ENCODE results near the gene SELL. TPM values are rescaled to one million over a fixed set of nuclear protein-coding genes. Genes with fewer than 3 reads are reported as not detected.

SELL gene
- polyA plus RNA-seq, 1 of the 3 experiments (the other 2 are of a cell fraction), result 0.58 TPM

GRCh38 chr1:169696273-169697100 lies 14.9 kb downstream of the SELL start:
- Histone ChIP-seq H3K36me3 (replicated peaks in 1 of 2; ENCODE audit: control insufficient read depth in 1 of 2, insufficient read depth in 2 of 2, low read length in 1 of 2) (no peaks in the 10 kb centered on the region), H3K4me2 (no peak overlapping the region), H3F3A (replicated peaks; ENCODE audit: insufficient read depth) (no peaks in the 10 kb centered on the region), H3K79me2 (ENCODE audit: insufficient read depth) (no peaks in the 10 kb centered on the region), H3K4me3 (ENCODE audit: low read depth in 2 of 2, low read length in 1 of 2) (no peak overlapping the region), H2AFZ (ENCODE audit: low read depth) (no peak overlapping the region), H3K9me3 (no peaks in the 10 kb centered on the region), H3K27ac (ENCODE audit: low read depth in 2 of 2, low read length in 1 of 2) (no peak overlapping the region), H3K4me1 (ENCODE audit: control insufficient read depth in 1 of 2, insufficient read depth in 2 of 2, low read depth in 1 of 2, low read length in 1 of 2) (no peaks in the 10 kb centered on the region), H4K20me1 (ENCODE audit: insufficient read depth) (no peaks in the 10 kb centered on the region), H3K9ac (no peak overlapping the region), H3K27me3 (ENCODE audit: insufficient read depth) (no peaks in the 10 kb centered on the region), H3K9me2 (no peaks in the 10 kb centered on the region)
- TF ChIP-seq ZBTB33 (IDR thresholded peaks at IDR 0.05; ENCODE audit: borderline replicate concordance, low read depth) (no peak), REST (IDR thresholded peaks at IDR 0.05; ENCODE audit: low read depth, low read length) (no peak), NRF1 (IDR thresholded peaks at IDR 0.05; ENCODE audit: low read depth, low read length) (no peak), EP300 (IDR thresholded peaks at IDR 0.05; ENCODE audit: borderline replicate concordance in 1 of 2, low read depth in 1 of 2, low read length in 1 of 2) (no peak), TEAD4 (IDR thresholded peaks at IDR 0.05; ENCODE audit: borderline replicate concordance, insufficient read depth) (no peak), MXI1 (IDR thresholded peaks at IDR 0.05; ENCODE audit: low read depth, low read length) (no peak), RFX5 (IDR thresholded peaks at IDR 0.05; ENCODE audit: low read length) (no peak), CTCF (IDR thresholded peaks at IDR 0.05) (no peak), USF1 (IDR thresholded peaks at IDR 0.05; ENCODE audit: borderline replicate concordance, low read depth) (no peak), SMC3 (IDR thresholded peaks at IDR 0.05; ENCODE audit: low read depth, low read length) (no peak), MAX (IDR thresholded peaks at IDR 0.05; ENCODE audit: low read depth) (no peak), FOSL2 (IDR thresholded peaks at IDR 0.05; ENCODE audit: borderline replicate concordance, low read depth) (no peak), POLR2AphosphoS5 (IDR thresholded peaks at IDR 0.05; ENCODE audit: low read depth, low read length) (no peak), RAD21 (IDR thresholded peaks at IDR 0.05; ENCODE audit: low read length) (no peak), YY1 (IDR thresholded peaks at IDR 0.05; ENCODE audit: low read depth) (no peak)
- CTCF ChIA-PET, result interaction anchor here (0.7 to 1.4 kb wide), 5 partner anchors 14 to 46 kb away, joined by 3 read pairs; no protein-coding TSS in a partner anchor
- 29% methylated on average over 3 of the region's 3 CpGs for WGBS (ENCODE audit: low lambda C conversion rate)
- no peak for DNase-seq
- POLR2A ChIA-PET, result no interaction called here
